ENCODE data around the gene NHERF2.

GRCh38 chr16:2086106-2086742 lies 59.5 kb downstream of the NHERF2 start:
- TF ChIP-seq, protein P1, sequence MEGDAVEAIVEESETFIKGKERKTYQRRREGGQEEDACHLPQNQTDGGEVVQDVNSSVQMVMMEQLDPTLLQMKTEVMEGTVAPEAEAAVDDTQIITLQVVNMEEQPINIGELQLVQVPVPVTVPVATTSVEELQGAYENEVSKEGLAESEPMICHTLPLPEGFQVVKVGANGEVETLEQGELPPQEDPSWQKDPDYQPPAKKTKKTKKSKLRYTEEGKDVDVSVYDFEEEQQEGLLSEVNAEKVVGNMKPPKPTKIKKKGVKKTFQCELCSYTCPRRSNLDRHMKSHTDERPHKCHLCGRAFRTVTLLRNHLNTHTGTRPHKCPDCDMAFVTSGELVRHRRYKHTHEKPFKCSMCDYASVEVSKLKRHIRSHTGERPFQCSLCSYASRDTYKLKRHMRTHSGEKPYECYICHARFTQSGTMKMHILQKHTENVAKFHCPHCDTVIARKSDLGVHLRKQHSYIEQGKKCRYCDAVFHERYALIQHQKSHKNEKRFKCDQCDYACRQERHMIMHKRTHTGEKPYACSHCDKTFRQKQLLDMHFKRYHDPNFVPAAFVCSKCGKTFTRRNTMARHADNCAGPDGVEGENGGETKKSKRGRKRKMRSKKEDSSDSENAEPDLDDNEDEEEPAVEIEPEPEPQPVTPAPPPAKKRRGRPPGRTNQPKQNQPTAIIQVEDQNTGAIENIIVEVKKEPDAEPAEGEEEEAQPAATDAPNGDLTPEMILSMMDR (IDR thresholded peaks at IDR 0.05; ENCODE audit: low read length), result no peak
- no peak for TF ChIP-seq EZH2 (optimal IDR thresholded peaks at IDR 0.05; ENCODE audit: low read depth, low read length)
- no peak for TF ChIP-seq EZH2phosphoT487 (IDR thresholded peaks at IDR 0.05; ENCODE audit: low read length)
